Measurements from ENCODE around the gene PANK3.
"Not testable (repeated sequence)": the region's sequence is repeated elsewhere in the genome, so short reads cannot be mapped to it uniquely, and the experiment has no call there.

The PANK3 gene

GRCh38 chr5:168591302-168592013 is 12.3 kb upstream of the PANK3 start:
- DNase-seq, result no peak

- DNase-seq, result no peak
These were observed 11.5 kb upstream of the PANK3 start for GRCh38 chr5:168590666-168591065.

DNA sequence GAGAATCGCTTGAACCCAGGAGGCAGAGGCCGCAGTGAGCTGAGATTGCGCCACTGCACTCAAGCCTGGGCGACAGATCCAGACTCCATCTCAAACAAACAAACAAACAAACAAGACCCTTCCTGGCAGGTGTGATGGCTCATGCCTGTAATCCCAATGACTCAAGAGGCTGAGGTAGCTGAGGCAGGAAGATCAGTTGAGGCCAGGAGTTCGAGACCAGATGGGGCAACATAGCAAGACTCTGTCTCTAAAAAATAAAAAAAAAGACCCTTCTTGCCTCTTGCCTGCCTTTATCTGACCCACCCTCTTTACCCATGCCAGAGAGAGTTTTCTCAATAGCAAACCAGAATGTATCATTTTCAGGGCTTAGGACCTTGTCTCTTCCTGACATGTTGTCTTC is 8.8 kb upstream of the PANK3 start:
- no peak for DNase-seq

DNA sequence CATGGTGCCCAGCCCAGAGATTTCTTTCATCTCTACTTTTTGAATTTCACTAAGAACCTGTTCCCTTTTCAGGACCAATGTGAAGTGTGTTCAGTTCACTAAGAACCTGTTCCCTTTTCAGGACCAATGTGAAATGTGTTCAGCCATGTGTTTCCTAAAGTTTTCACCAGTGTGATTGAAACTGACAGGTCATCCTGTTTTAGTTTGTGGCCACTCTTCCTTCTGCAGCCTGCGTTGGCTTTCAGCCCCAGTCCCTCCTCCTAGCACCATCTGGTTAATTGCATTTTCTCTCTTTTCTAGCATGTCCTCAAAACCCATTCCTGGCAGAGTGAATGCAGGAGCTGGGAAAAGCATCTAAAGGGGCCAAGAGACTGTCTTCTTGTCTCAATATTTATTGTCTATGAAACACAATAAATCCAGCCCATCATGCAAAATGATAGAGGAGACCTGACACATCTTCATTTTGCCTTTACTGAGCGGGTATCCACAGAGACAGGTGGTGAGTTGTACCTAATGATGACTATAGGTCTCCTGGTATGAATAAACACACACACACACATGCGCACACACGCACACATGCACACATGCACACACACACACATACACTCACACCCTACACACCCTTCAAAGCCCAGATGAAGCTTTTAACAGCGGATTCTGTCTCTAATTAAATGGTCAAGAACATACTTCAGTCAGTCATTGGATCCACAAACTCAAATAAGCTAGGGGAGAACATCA is 6.1 kb upstream of the PANK3 start:
- no peak for DNase-seq

DNA sequence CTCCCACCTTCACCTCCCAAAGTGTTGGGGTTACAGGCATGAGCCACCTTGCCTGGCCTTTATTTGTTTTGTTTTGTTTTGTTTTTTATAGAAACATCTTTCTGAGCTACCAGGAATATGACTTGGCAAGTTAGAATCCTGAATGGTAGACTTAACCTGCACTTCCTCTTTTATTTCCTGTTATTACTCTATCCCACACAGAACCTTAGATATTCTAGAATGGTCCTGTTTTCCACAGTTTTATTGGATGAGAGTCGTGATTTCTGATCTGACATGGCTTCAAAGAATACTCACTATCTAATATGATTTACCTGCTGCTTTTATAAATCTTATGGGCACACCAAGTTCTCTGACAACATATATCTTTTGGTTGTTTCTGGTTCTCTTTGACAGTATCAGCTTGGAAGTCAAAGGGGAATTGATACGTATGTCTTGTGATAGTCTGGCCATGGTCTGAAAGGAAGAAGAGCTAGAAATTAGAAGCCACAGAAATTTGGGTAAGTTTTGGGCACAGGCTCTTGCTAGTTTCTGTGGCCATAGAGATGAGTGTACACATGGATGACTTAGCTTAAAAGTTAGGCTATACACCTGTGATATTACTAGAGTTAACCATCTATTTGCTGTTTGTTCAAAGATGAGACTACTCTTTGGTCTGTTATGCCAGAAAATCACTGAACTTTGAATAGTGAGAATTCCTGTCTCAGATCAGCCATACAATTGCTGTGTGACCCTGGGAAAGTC is 4.7 kb upstream of the PANK3 start:
- no peak for DNase-seq

DNA sequence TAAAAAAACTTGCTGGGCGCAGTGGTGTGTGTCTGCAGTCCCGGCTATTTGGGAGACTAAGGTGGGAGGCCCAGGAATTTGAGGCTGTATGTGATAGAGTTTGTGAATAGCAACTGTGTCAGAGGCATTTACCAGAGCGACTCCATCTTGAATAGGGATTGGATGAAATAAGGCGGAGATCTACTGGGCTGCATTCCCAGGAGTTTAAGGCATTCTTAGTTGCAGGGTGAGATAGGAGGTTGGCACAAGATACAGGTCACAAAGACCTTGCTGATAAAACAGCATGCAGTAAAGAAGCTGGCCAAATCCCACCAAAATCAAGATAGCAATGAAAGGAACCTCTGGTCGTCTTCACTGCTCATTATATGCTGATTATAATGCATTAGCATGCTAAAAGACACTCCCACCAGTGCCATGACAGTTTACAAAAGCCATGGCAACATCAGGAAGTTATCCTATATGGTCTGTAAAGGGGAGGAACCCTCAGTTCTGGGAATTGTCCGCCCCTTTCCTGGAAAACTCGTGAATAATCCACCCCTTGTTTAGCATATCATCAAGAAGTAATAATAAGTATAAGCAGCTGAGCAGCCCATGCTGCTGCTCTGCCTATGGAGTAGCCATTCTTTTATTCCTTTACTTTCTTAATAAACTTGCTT is 1.8 kb upstream of the PANK3 start:
- DNase-seq, result not testable (repeated sequence)

GRCh38 chr5:168580227-168580508 is 1.0 kb upstream of the PANK3 start:
- DNase-seq, result peak; percentile 48

GRCh38 chr5:168579488-168580226 is 489 bp upstream of the PANK3 start:
- peak; percentile 98 for DNase-seq

DNA sequence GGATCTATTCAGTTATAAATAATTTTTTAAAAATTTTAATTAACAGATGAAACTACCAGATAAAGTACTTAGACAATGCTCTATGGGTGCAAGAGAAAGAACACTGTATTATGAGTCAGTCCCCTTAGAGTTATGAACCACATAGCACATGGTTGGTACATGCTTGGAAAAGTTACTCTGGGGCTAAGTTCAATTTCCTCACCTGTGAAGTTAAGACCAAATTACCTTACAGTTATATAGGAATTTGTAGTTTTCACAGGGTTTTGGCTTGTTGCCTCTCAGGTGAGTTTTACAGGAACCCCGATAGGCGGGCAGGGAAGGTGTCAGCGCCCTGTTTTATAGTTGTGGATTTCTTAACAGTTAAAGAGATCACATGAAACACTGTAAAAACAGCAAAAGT is 1.2 kb downstream of the PANK3 start:
- no peak for DNase-seq

- DNase-seq, result no peak
These were observed 3.5 kb downstream of the PANK3 start for GRCh38 chr5:168575391-168576372.

DNA sequence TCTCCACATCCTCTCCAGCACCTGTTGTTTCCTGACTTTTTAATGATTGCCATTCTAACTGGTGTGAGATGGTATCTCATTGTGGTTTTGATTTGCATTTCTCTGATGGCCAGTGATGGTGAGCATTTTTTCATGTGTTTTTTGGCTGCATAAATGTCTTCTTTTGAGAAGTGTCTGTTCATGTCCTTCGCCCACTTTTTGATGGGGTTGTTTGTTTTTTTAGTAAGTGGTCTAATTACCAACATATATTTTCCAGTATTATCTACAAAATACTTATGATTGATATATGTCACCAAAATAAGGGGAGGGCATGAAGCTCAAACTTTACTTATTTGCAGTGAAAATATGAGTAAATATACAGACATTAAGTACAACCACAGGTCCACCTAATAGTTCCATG is 5.0 kb downstream of the PANK3 start:
- not testable (repeated sequence) for DNase-seq

- not testable (repeated sequence) for DNase-seq
These were observed 5.5 kb downstream of the PANK3 start for GRCh38 chr5:168573663-168574062.

DNA sequence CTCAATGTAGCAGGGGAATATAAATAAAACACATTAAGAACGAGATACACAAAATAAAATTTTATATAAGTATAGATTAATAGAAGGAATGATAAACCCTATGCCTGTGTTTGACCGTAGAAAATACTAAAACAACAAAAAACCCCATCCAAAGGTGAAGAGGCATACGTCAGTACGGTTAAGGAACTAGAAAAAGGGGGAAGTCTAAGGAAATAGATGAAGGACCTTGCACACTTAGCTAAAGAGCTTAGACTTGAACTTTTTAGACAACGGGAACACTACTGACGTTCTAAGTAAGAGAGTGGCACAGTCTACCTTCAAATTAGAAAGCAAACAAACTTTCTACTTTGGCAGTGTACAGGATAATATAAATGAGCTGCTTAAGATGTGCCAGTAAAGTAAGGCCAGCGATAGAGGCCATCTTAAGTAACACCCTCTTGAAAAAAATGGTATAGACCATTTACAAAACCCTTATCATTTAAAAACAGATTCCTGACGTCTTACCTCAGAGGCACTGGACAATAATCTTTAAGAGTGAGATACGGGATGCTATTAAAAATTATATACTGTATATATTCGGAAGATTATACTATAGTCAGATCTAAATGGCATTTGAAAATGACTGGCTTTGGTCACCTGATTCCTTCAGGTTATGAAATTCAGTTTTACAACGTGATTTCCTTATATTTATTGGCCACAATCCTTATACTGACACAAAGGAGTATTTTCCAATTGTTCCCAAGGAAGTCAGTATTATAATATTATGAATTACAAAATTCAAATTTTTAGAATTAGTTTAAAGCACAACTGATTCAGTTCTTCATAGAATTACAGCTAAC is 8.5 kb downstream of the PANK3 start:
- DNase-seq, result no peak

DNA sequence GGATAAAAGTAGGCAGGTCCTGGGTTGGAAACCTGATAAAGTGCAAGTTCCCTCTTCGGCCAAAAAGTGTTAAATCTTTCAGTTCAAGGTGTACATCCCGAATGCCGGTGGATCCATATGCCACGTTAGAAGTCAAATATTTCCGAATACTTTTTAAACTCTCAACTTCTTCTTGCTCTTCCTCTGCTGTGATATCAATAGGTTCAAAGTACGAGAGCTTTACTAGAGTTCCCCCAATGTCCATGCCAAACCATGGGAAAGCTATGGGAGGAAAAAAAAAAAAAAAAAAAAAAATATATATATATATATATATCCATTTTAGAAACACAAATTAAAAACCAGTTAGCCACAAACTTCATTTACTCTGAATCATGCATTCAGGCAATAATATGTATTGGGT is 10.4 kb downstream of the PANK3 start:
- no peak for DNase-seq

- DNase-seq, result no peak
These were observed 15.2 kb downstream of the PANK3 start for GRCh38 chr5:168563959-168564358.

- no peak for DNase-seq
These were observed 16.9 kb downstream of the PANK3 start for GRCh38 chr5:168562279-168562678.

GRCh38 chr5:168557389-168557788 is 21.8 kb downstream of the PANK3 start:
- DNase-seq, result no peak

GRCh38 chr5:168553377-168554130 is 25.6 kb downstream of the PANK3 start:
- DNase-seq, result no peak

- DNase-seq, result no peak
These were observed 27.0 kb downstream of the PANK3 start for GRCh38 chr5:168552146-168552545.

DNA sequence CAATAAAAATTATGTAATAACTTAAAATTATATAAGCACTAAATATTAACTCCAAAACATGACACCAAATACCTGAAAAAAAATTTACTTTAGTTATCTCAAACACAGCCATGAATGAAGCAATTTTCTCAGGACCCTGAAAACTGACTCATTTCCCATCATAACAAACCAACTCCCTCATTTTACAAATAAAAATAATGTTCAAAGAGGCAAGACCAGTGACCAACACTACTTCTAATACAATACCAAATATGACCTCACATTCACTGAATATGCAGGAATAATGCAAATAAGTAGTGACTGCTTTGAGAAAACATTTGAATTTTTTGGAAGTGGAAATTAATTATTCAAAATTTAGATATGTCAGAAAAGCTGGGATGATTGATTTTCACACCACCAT is 28.5 kb downstream of the PANK3 start:
- no peak for DNase-seq

Measured in right forelimb (tissue), 1 donor.